Stimulated activated CD8-positive, alpha-beta memory T cell treated with anti-CD3 and anti-CD28 coated beads, Interleukin-4, amount 100 ng/mL, for 1 hour (primary cell): Measurements from ENCODE around the gene LRRC7.
"Not testable (repeated sequence)": the region's sequence is repeated elsewhere in the genome, so short reads cannot be mapped to it uniquely, and the experiment has no call there.

Experiments
- DNase-seq, 2 donors: peaks; one replicate each; pipeline ENCODE4 v3.0.0-alpha.2; 2020; ENCODE audit warnings: low read depth in 2 of 2, low spot score in 1 of 2

Gene LRRC7

DNA sequence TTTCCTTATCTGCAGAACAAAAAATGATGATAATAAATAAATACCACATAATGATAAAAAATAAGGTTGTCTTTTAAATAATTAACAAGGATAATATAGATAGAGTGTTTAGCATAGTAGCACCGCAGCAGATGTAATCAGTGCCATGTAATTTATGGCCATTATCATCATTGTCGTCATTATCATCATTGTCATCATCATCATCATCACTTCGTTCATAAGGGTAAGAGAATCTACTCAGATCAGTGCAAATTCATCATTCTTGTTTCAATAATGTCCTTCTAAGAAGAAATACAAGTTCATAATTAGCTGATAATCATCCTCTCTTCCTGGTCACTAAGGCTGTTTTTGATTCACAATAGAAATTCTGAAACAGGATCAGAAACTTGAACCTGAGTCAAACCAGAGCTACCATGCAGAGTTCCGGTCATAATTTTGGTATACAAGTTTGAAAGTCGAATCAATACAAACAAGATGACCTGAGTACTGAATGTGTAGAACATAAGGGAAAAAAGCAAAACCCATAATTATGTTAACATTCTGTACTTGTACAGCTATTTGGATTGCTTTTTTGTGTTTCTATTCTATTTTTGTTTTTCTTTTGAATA, 465.6 kb downstream of the LRRC7 start:
- no peak for DNase-seq

DNA sequence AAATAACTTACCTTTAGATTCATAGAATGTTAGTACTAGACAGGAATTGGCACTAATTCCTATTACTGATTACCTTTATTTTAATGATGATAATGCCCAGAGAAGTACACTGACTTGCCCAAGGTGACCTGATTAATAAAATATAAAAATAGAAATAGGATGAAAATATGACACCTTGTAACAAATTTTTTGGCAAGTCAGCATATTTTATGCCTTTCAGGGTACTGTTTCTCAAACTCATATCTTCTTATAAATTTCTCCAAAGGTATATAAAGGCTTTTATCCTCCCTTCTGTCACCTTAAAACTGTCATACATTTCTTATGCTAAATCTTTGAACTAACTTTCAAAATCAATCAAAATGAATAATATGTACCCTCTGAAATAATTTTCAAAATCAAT, 466.2 kb downstream of the LRRC7 start:
- DNase-seq, result no peak

DNA sequence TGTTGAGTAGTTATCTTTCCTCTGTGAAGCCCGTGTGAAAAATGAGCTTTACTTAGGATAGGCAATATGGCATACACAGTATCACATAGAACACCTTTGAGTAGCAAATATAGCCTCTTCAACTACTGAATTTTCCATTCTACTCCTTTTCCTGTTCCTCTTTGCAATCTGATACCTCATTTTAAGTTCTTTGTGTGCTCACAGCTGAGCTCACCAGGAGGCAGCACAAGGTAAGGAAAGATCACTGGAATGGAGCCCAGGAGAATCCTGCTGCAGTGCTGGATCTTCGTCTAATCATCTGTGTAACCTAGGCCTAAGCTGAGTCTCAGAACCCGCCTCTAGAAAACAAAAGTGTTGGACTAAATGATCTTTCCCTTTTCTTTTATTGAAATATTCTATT, 466.7 kb downstream of the LRRC7 start:
- DNase-seq, result no peak

DNA sequence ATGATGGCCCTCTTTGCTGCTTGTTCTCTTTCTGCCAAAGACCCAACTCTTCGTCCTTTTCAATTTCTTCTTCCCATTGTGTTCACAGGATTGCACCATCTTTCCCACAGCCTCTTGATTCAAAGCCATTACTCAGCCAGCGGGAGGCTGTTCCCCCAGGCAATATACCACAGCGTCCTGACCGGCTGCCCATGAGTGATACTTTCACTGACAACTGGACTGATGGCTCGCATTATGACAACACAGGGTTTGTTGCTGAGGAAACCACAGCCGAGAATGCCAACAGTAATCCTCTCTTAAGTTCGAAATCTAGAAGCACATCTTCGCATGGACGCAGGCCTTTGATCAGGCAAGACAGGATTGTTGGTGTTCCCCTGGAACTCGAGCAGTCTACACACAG, 470.3 kb downstream of the LRRC7 start:
- DNase-seq, result no peak

DNA sequence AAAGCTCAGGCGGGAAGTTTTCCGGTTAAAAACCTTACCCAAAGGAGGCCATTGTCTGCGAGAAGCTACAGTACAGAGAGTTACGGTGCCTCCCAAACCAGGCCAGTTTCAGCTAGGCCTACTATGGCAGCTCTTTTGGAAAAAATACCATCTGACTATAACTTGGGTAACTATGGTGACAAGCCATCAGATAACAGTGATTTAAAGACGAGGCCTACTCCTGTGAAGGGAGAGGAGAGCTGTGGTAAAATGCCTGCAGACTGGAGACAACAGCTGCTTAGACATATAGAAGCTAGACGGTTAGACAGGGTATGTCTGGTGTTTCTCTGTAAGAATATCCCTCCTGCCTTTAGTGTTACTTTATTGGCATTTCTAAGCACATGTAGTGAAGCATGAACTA, 471.8 kb downstream of the LRRC7 start:
- no peak for DNase-seq

DNA sequence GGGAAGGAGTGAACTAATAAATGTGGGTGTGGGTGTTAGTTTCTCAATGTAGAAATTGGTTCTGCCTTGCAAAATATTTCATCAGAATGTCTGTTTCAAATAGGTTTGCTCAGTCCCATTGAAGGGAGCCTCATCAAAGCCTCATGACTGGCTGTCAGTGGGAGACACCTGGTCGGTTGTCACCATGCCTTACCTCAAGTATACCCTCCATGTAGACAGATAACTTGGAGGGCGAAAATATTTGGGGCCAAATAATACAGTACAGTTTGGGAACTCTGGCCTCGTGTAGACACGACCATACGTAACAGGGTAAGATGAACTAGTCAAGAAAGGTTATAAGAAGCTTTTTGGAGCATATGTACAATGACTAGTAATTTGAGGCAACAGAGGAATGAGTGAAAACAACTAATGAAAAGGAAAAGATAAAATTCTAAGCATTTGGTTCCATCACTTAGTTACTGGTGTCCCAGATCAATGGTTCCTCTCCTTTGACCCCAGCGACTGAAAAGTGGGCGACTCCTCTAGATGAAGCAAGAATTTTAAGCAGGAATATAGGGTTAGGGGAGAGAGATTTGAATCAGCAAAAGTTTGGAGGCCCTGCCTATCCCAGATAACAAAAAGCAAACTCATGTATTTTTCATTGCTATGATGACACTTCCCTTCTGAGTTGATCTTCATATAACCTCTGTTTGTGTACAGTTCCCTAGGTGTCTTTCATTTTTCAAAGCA, 473.8 kb downstream of the LRRC7 start:
- DNase-seq, result no peak

DNA sequence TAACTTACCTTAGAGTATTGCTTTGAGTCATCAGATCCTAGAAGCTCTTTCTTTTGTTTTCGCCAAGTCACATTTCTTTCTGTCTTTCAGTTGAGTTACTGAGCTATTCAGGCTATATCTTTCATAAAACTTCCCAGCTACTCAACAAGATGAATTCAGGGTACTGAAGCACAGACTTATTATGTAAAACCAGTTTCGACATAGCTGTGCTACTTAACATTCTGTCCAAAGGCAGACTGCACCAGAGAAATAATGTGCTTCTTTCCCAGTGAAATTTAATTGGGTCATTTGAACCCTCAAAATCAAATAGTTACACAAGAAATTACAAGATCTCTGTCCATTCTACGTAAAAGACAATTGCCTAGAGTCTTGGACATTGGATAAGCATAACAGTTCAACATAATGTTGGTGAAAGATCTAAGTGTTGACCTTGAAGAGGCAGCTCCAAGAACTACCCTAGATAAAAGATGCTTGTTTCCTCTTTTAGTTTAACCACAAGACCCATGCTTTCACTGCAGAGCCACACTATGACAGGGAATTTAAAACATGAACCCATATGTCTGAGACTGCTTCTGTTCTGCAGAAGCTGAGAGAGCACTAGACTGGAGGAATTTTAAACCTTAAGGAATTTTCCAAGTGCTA, 474.5 kb downstream of the LRRC7 start:
- DNase-seq, result no peak

DNA sequence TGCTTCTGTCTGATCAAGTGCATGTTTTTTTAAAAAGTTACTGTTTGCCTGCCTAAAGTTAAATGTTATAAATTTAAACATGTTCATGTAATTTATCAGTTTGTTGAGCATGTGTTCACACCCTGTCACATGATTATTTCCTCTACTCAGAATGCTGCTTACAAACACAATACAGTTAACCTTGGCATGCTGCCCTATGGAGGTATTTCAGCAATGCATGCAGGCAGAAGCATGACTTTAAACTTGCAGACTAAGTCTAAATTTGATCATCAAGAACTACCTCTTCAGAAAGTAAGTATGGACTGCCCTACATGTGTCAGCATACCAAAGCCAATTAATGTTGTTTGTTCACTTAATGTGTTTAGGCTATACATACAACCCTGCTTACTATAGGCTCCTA, 476.1 kb downstream of the LRRC7 start:
- no peak for DNase-seq

DNA sequence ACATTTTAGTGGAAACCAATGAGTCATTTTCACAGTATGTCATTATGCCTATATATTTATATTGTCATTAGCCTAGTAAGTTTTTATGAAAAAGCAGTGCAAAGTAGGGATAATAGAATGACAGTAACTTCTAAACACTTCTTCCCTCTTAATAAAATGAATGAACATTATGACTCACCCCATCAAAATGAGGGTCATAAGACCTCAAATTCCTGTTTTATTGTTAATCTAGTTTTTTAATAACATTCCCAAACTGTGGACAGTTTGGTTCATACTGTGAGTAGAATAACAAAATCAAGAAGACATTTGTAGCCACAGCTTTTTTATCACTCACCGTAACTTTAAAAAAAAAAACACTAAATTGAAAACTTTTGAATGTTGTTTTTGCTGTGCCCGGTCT, 477.1 kb downstream of the LRRC7 start:
- no peak for DNase-seq

DNA sequence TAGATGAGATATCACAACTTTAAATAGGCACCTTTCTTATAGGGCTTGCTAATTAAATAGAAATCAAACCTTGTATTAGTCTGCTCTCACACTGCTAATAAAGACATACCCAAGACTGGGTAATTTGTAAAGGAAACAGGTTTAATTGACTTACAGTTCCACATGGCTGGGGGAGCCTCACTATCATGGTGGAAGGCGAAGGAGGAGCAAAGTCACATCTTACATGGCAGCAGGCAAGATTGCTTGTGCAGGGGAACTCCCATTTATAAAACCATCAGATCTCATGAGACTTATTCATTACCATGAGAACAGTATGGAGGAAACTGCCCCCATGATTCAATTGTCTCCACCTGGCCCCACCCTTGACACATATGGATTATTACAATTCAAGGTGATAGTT, 477.9 kb downstream of the LRRC7 start:
- not testable (repeated sequence) for DNase-seq

DNA sequence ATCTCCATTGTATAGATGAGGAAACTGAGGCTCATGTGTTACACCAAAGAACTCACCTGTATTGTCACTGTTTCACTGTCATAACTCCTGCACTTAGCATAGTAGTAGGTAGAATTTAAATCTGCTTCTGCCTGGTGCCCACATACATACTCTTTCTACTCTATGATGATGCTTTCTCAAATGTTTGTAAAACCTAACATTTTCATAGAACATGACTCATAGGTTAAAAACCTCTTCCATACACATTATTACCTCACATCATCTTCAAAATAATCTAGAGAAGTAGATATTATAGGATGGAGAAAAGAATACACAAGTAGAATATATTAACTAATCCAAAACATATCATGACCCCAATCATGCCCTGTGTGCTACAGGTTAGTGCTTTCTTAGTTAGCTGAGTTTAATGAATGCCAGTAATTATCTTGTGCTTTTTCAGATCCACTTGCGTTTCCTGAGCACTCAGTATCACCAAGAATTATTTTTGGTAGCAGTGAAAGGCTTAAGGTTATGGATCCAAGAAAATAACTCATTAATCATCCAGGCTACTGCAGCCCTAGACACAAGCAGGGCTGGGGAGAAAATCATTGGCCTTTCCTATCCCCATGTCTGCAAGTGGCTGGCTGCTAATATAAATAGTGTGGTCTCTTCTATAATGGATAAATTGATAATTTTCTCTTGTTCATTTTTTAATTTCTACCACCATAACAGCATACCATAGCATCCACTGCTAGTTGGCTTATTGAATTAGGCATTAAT, 480.8 kb downstream of the LRRC7 start:
- no peak for DNase-seq

DNA sequence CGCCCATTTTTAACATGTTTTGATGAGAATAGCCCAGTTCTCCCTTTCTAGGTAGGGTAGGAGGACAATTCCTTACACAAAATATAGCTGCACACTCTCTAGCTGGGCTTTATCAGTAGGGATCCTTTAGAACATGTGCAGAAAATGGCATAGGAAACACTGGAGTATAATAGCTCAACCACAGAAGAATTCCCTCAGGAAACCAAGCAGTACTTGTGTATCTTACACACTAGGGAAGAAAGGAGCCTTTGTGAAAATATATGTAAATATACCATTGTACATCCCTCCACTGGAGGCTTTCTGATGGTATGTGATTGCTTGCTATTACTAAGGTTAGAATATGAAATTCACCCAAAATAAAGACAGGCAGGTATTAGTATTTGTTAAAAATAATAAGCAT, 484.2 kb downstream of the LRRC7 start:
- DNase-seq, result no peak

DNA sequence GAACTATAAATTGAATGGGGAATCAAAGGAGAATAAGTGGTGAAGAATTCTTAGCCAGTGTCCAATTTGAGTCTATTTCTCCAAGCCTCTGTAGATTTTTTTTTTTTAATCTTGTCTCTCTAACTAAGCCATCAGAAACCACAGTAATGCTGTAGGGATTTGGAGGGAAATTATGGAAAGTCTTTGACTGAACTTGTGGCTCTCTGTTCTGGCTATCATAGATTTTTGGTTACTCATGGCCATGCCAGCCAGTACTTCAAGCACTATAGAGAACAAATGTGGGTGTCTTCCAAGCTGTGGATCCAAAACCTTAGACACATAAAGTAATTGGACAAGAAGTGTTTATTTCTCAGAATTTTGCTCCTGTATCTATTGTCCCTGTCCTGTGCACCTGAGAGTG, 489.8 kb downstream of the LRRC7 start:
- no peak for DNase-seq

DNA sequence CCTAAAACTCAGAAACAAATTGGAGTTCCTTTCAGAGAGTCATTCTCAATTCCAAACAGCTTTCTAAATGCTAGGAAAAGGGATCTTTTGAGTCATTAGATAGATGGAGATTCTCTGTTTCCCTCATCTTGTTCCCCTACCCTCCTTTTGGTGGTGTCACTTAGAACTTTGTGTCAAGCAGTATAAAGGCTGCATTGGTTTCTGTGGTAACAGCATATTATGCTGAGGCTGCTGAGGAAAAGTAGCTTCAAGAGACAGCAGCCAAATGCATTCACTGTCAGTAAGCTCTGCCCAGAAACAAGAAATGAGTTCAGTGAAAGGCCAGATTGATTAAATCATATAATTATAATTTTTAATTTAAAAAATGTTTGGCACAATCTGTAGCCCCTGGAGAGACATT, 493.5 kb downstream of the LRRC7 start:
- no peak for DNase-seq

DNA sequence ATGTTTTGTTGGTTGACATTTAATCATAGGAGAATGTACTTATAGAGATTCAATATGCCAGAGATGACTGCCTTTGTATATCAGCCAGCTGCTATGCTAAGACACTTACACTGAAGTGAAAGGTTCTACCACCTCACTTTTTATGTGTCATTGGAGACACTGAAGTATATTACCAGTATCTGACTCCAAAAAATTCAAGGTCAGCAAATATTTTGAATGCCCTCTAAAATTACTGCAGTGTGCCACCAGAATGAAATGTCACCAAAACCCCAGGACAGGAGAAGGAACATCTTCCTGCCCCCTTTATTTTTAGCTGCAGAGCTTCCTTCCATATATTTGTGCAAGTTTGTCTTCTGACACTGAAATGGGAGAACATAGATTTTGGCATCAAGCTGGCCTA, 496.1 kb downstream of the LRRC7 start:
- DNase-seq, result no peak

DNA sequence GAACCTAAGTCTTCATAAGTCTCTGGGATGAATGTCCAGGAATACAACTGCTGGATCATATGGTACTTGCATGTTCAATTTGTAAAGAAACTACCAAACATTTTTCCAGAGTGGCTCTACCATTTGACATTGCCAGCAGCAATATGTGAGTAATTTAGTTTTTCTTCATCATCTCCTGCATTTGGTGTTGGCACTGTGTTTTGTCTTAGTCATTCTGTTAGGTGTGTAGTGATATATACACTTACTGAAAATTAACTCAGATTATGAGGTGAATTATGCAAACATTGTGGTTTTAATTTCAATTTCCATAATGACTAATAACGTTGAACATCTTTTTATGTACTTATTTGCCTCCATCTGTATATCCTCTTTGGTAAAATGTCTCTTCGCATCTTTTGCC, 499.0 kb downstream of the LRRC7 start:
- DNase-seq, result no peak

DNA sequence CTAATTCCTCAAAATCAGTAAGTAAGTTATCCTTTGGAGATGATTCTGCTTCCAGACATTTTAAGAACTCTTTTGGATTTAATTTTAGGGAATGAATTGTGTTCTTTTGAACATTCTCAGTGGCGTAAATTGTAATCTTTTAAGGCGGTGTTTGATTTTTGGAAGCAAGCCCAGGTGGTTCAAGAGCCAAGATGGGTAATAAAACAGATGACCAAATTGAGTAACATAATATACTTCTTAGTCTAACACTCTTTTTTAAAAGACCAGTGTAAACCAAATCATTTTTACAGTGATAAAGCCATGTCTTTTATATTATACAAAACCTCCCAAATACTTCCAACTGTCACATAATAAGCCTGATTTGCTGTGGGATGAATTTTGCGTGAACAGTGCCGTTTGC, 503.9 kb downstream of the LRRC7 start:
- DNase-seq, result no peak

DNA sequence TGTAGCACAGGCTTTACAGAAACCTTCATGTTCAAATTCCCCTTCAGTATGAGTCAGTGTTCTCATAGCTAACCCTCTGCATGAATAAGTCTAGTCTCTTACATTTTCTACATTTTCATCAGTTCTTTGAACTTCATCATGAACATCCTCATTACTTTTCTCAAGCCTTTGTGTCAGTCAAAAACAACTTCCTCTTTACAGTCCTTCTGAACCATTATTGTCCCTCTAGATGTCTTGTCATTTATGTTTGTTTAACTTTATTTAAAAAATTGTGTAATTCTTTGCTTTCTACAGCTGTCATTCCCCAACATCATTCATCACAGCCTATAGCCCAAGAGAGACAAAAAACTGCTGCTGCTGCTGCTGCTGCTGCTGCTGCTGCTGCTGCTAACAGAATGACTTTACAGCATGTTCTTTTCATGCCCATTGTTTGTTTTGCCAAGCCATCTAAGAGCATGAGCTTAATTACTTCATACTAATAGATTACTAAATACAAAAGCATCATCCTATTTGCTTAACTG, 504.6 kb downstream of the LRRC7 start:
- no peak for DNase-seq

DNA sequence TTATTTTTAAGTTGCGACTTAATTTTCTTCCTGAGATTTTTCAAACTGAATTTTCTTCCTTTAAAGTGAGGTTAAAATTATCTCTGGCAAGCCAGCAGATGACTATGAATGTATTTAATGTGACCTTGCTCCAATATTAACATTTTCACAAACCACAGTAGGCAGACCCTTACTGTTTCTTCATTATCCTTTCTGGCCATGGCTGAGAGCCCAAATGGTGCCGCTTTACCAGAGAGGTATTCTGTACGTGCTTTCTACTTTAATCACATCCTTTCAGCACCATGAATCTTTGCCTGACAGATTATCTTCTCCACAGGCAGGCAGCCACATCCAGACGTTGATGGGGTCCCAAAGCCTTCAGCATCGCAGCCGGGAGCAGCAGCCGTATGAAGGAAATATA, 508.0 kb downstream of the LRRC7 start:
- DNase-seq, result no peak

DNA sequence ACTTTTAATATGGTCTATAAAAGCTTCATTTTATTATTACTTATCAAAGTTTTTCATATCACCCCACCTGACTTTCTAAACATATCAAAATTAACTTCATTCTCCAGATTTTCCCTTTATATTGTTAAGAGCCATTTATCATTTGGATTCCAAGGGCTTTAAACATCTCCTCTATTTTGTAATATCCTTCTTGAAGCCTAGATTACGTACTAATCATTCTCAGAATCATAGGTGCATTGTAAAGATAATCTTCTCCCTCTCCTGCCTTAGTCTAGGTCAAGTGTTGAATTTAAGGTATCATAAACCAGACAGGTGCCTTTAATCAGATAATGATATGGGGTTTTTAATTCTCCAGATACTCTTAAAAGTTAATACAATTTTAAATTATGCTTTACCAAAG, 509.3 kb downstream of the LRRC7 start:
- no peak for DNase-seq

DNA sequence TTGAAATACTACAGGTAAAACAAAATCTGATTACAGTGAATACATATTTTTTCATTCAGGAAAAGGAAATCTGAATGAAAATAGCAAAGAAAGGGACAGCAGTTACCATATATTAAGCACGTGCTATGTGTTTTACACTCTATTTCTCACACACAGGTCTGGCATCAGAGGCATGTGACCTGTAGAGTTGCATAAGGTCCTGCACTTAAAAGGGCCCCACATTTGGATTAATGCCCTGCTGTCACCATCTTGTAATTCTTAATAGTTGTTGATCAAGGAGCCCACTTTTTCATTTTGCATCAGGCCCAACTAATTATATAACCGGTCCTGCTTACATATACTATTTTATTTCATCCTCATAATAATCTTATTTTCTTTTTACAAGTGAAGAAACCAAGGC, 511.8 kb downstream of the LRRC7 start:
- no peak for DNase-seq

DNA sequence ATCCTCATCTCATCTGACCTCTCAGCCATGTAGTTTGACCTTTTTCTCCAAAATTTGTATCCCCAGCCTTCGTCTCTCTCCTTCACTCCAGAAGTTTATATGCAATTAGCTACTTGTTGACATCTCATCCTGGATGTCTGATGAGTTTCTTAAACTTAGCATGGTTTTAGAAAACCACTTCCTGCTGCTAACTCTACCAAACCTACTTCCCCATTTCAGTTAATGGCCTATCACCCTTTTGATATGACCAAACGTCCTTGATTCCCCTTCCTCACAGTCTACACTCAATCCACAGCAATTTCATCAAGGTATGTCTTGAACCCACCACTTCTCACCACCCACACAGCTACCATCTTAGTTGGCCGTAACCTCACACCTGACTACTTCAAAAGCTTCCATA, 515.8 kb downstream of the LRRC7 start:
- DNase-seq, result no peak
